ENCODE results near the gene OTOA. TPM values are rescaled to one million over a fixed set of nuclear protein-coding genes. Genes with fewer than 3 reads are reported as not detected.
A peak's percentile ranks its signal among the peaks of the same experiment; 100 is the strongest.

Gene OTOA
- total and polyA plus RNA-seq, 2 of the 13 experiments (the other 11 are each of a cell fraction or from before 2014, with no cell fraction given) = 0.05 to 0.15 TPM

- TF ChIP-seq FOXP4 (CRISPR knock-in tag; IDR thresholded peaks at IDR 0.05) (no peak), KMT2B (CRISPR knock-in tag; IDR thresholded peaks at IDR 0.05) (0 out of 2 replicates have a peak, but pooled peaks have one; percentile 36), ZMYM2 (CRISPR knock-in tag; IDR thresholded peaks at IDR 0.05) (no peak), ZFP90 (CRISPR knock-in tag; IDR thresholded peaks at IDR 0.05; ENCODE audit: borderline replicate concordance) (0 out of 2 replicates have a peak, but pooled peaks have one; percentile 44), MXI1 (IDR thresholded peaks at IDR 0.05; ENCODE audit: borderline replicate concordance, low read depth, low read length) (0 out of 3 replicates have a peak, but pooled peaks have one; percentile 31), AGO1 (IDR thresholded peaks at IDR 0.05; ENCODE audit: low read depth, low read length, poor library complexity, severe bottlenecking) (no peak), FOSL1 (CRISPR knock-in tag; IDR thresholded peaks at IDR 0.05; ENCODE audit: borderline replicate concordance) (peak; percentile 29; the same call in 1 of the 2 replicates), KDM2A (CRISPR knock-in tag; IDR thresholded peaks at IDR 0.05; ENCODE audit: borderline replicate concordance, low read depth) (0 out of 2 replicates have a peak, but pooled peaks have one; percentile 22), ZNF232 (CRISPR knock-in tag; IDR thresholded peaks at IDR 0.05; ENCODE audit: borderline replicate concordance) (peak; percentile 92), ZNF792 (CRISPR knock-in tag; IDR thresholded peaks at IDR 0.05) (peak; percentile 55; the same call in 1 of the 2 replicates), ZNF18 (CRISPR knock-in tag; IDR thresholded peaks at IDR 0.05; ENCODE audit: insufficient replicate concordance) (no peak), SALL1 (CRISPR knock-in tag; IDR thresholded peaks at IDR 0.05) (peak; percentile 71), THAP9 (CRISPR knock-in tag; IDR thresholded peaks at IDR 0.05; ENCODE audit: borderline replicate concordance) (0 out of 2 replicates have a peak, but pooled peaks have one; percentile 13), AHR (CRISPR knock-in tag; IDR thresholded peaks at IDR 0.05) (peak; percentile 50; the same call in 1 of the 2 replicates), GTF2F1 (IDR thresholded peaks at IDR 0.05; ENCODE audit: low read length) (no peak), ZNF570 (CRISPR knock-in tag; IDR thresholded peaks at IDR 0.05; ENCODE audit: borderline replicate concordance) (no peak), MXD3 (CRISPR knock-in tag; IDR thresholded peaks at IDR 0.05) (peak; percentile 64; the same call in 1 of the 2 replicates), ZNF484 (CRISPR knock-in tag; IDR thresholded peaks at IDR 0.05; ENCODE audit: borderline replicate concordance, low read depth) (0 out of 2 replicates have a peak, but pooled peaks have one; percentile 46), MIER2 (CRISPR knock-in tag; IDR thresholded peaks at IDR 0.05) (peak; percentile 96), ZFP1 (CRISPR knock-in tag; IDR thresholded peaks at IDR 0.05) (no peak), SMARCE1 (IDR thresholded peaks at IDR 0.05; ENCODE audit: borderline replicate concordance) (no peak), NKX3-1 (CRISPR knock-in tag; IDR thresholded peaks at IDR 0.05) (peak; percentile 86), HOXA5 (CRISPR knock-in tag; IDR thresholded peaks at IDR 0.05) (peak; percentile 31; the same call in 1 of the 2 replicates), ZNF547 (CRISPR knock-in tag; IDR thresholded peaks at IDR 0.05) (peak; percentile 63; the same call in 1 of the 2 replicates)
These were observed 21.3 kb downstream of the OTOA start (continued) for GRCh38 chr16:21685034-21685455.
